Thyroid gland (tissue), 4 donors: Measurements from ENCODE around the gene KNCN. TPM values are rescaled to one million over a fixed set of nuclear protein-coding genes. Genes with fewer than 3 reads are reported as not detected.

Experiments
- DNase-seq, 2 donors: peaks; one replicate each; pipeline ENCODE4 v3.0.0-alpha.2; 2019
- H3K27ac ChIP-seq, 3 donors: fragments of 200-600 bp; sonication (generic); 1 replicate in 2 of 3; 2 replicates in 1 of 3; pipeline ENCODE4 v1.5.1; 2016 to 2019; ENCODE audit warnings: mild to moderate bottlenecking in 1 of 3, moderate library complexity in 1 of 3
- H3K27me3 ChIP-seq: fragments of 200-600 bp; sonication (generic); one replicate; pipeline ENCODE4 v1.5.1; 2019
- H3K36me3 ChIP-seq, 2 donors: fragments of 200-600 bp; sonication (generic); one replicate each; pipeline ENCODE4 v1.5.1; 2016 to 2019
- H3K4me1 ChIP-seq, 2 donors: fragments of 200-600 bp; sonication (generic); one replicate each; pipeline ENCODE4 v1.5.1; 2017 to 2019
- H3K4me3 ChIP-seq, 3 donors: fragments of 200-600 bp; sonication (generic); replicated peaks in 1 of 3; 1 replicate in 2 of 3; 2 replicates in 1 of 3; pipeline ENCODE4 v1.5.1; 2016; ENCODE audit warnings: mild to moderate bottlenecking in 1 of 3
- H3K9me3 ChIP-seq: fragments of 200-600 bp; sonication (generic); one replicate; pipeline ENCODE4 v1.5.1; 2017
- CTCF ChIP-seq, 6 experiments: fragments of 200-600 bp in 3 of 6; fragments of 450-650 bp in 3 of 6; sonication (generic) in 3 of 6; IDR thresholded peaks; one replicate each; pipeline ENCODE4 v1.5.1; 2016 to 2019; ENCODE audit warnings: antibody characterized with exemption in 6 of 6, mild to moderate bottlenecking in 2 of 6, inconsistent platforms in 1 of 6, moderate library complexity in 1 of 6
- POLR2A ChIP-seq, 2 donors: fragments of 450-650 bp; IDR thresholded peaks; one replicate each; pipeline ENCODE4 v1.6.1; 2017; ENCODE audit warnings: antibody characterized with exemption in 2 of 2, mild to moderate bottlenecking in 2 of 2, moderate library complexity in 1 of 2
- WGBS, 2 donors: methylation state at CpG; one replicate each; pipeline ENCODE4 v1.1.5; 2017; 5-methylcytosine and 5-hydroxymethylcytosine counted together
- intact Hi-C: fragments of 100-400 bp; cut with DNase I; formaldehyde crosslinking; loops from one replicate; pipeline ENCODE4 v1.15.1; 2023
- total RNA-seq, 4 donors: library from RNA; depleted of rRNA; stranded (reverse); fragments of >200 nt; gene quantifications; one replicate each; pipeline ENCODE4 v1.2.3, GENCODE V29; 2016

The KNCN gene
- total RNA-seq, 4 donors from 2014 or later: not detected

GRCh38 chr1:46569116-46569515, 17.7 kb upstream of the KNCN start:
- Histone ChIP-seq H3K4me3 (no peak overlapping the region), H3K9me3 (no peaks in the 10 kb centered on the region), H3K4me1 (no peaks in the 10 kb centered on the region), H3K27me3 (no peaks in the 10 kb centered on the region), H3K27ac (no peak overlapping the region), H3K36me3 (peaks cover 4 to 5% of the 10 kb centered on the region in 2 donors)
- intact Hi-C loops: no loop called here
- DNase-seq: no peak
- 78 to 83% methylated on average over 4 of the region's 4 CpGs for WGBS, 2 donors
- TF ChIP-seq CTCF (IDR thresholded peaks at IDR 0.05) (no peak), POLR2A (IDR thresholded peaks at IDR 0.05) (no peak)

- 93 to 94% methylated on average over 6 of the region's 6 CpGs for WGBS, 2 donors
- peaks cover 4 to 5% of the 10 kb centered on the region in 2 donors for H3K36me3 ChIP-seq
- no peaks in the 10 kb centered on the region for H3K27me3 ChIP-seq
- H3K9me3 ChIP-seq: no peaks in the 10 kb centered on the region
- TF ChIP-seq POLR2A (IDR thresholded peaks at IDR 0.05): no peak
- no peak for TF ChIP-seq CTCF (IDR thresholded peaks at IDR 0.05)
- intact Hi-C loops: no loop called here
- H3K4me1 ChIP-seq: no peaks in the 10 kb centered on the region
- DNase-seq: no peak
- H3K27ac ChIP-seq: no peak overlapping the region
- no peak overlapping the region for H3K4me3 ChIP-seq
These were observed 17.0 kb upstream of the KNCN start for GRCh38 chr1:46568461-46568891.

GRCh38 chr1:46563341-46563740, 11.9 kb upstream of the KNCN start:
- no peak for TF ChIP-seq CTCF (IDR thresholded peaks at IDR 0.05)
- TF ChIP-seq POLR2A (IDR thresholded peaks at IDR 0.05): no peak
- peaks cover 5 to 17% of the 10 kb centered on the region in 2 donors for H3K36me3 ChIP-seq
- intact Hi-C loops: no loop called here

GRCh38 chr1:46562498-46562897, 11.1 kb upstream of the KNCN start:
- DNase-seq: no peak
- Histone ChIP-seq H3K27me3 (no peaks in the 10 kb centered on the region), H3K36me3 (peaks cover 5 to 17% of the 10 kb centered on the region in 2 donors), H3K9me3 (no peaks in the 10 kb centered on the region), H3K27ac (no peak overlapping the region), H3K4me3 (no peak overlapping the region), H3K4me1 (no peaks in the 10 kb centered on the region)
- intact Hi-C loops: no loop called here
- TF ChIP-seq POLR2A (IDR thresholded peaks at IDR 0.05): no peak
- TF ChIP-seq CTCF (IDR thresholded peaks at IDR 0.05): no peak
- WGBS, 2 donors: 97 to 98% methylated on average over 6 to 12 of the region's 15 CpGs

More at GRCh38 chr1:46563341-46563740, 11.9 kb upstream of the KNCN start:
- no peak overlapping the region for H3K27ac ChIP-seq
- 91 to 94% methylated on average over 4 of the region's 4 CpGs for WGBS, 2 donors
- H3K27me3 ChIP-seq: no peaks in the 10 kb centered on the region
- H3K4me3 ChIP-seq: no peak overlapping the region
- no peaks in the 10 kb centered on the region for H3K4me1 ChIP-seq
- no peak for DNase-seq
- no peaks in the 10 kb centered on the region for H3K9me3 ChIP-seq

- Histone ChIP-seq H3K27me3 (no peaks in the 10 kb centered on the region), H3K4me3 (no peak overlapping the region), H3K36me3 (peaks cover 0 to 13% of the 10 kb centered on the region in 2 donors), H3K4me1 (no peaks in the 10 kb centered on the region), H3K27ac (no peak overlapping the region), H3K9me3 (no peaks in the 10 kb centered on the region)
- 92 to 97% methylated on average over 8 of the region's 8 CpGs for WGBS, 2 donors
- intact Hi-C loops: no loop called here
- DNase-seq: no peak
- no peak for TF ChIP-seq CTCF (IDR thresholded peaks at IDR 0.05)
These were observed 7.5 kb upstream of the KNCN start for GRCh38 chr1:46558966-46559365.
